ENCODE data around the gene PRUNE2. TPM values are rescaled to one million over a fixed set of nuclear protein-coding genes. Genes with fewer than 3 reads are reported as not detected.
"Not testable (repeated sequence)": the region's sequence is repeated elsewhere in the genome, so short reads cannot be mapped to it uniquely, and the experiment has no call there.

The PRUNE2 gene
- total RNA-seq, 1 donor from 2014 or later, result 1.3 TPM

DNA sequence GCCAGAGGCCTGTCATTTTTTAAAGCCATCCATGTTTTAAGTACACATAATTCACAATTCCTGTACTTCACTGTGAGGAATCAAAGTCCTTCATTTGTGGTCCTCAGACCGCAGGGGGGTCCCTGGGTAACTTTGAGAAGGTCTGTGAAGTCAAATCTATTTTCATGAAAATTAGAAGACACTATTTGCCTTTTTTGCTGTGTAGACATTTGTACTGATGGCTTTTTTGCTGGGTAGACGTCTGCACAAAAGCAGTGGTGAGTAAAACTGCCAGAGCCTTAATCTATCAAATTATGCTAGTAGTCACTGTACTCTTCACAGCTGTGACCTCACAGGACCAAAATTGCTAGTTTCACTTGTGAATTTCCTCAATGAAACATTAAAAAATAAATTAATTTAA is 25.7 kb downstream of the PRUNE2 start:
- intact Hi-C loops (cut with DNase I), result no loop called here
- DNase-seq (no peak), ATAC-seq (ENCODE audit: poor library complexity) (no peak)

GRCh38 chr9:76878933-76879332 is 27.0 kb downstream of the PRUNE2 start:
- DNase-seq, result no peak
- ATAC-seq (ENCODE audit: poor library complexity), result no peak
- intact Hi-C loops (cut with DNase I), result no loop called here

DNA sequence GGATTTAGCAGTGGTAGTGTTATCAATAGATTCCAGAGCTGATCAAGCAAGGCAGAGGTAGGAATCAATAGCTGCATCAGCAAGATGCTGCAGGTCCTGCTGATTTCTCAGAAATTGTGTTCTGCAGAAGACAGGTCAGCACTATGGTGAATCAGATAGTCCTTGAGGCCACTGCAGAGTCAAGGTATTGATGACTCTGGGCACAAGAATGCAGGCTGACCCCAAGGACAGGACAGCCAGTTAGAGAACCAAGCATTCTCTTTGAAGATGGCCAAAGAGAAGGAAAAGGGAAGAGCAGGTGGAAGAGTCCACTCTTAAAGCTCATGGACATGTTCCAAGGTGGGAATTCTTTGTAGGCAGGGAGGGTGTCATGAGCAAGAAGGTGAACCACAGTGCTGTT is 28.0 kb downstream of the PRUNE2 start:
- intact Hi-C loops (cut with DNase I), result no loop called here
- ATAC-seq (ENCODE audit: poor library complexity) (no peak), DNase-seq (no peak)

DNA sequence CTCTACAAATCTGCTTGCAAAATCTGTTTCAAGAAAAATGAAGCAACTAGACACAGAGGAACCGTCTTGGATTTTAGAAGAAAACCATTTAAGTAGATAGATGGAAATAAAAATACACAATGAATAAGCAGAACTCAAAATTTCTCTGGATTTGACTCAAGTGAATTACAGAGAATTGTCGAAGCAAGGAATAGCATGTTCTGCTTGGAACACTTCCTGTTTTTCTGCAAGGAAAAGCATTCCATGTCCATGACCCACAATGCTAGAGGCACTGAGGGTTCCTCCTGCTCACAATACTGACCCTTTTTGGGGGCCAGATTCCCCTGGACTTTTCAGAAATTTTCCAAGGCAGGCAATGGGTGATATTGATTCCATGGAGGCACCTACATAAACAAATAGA is 29.8 kb downstream of the PRUNE2 start:
- no peak for DNase-seq
- no peak for ATAC-seq (ENCODE audit: poor library complexity)
- intact Hi-C loops (cut with DNase I), result no loop called here

- intact Hi-C loops (cut with DNase I), result no loop called here
- DNase-seq, result no peak
Observed at GRCh38 chr9:76873821-76874220, 32.1 kb downstream of the PRUNE2 start.

DNA sequence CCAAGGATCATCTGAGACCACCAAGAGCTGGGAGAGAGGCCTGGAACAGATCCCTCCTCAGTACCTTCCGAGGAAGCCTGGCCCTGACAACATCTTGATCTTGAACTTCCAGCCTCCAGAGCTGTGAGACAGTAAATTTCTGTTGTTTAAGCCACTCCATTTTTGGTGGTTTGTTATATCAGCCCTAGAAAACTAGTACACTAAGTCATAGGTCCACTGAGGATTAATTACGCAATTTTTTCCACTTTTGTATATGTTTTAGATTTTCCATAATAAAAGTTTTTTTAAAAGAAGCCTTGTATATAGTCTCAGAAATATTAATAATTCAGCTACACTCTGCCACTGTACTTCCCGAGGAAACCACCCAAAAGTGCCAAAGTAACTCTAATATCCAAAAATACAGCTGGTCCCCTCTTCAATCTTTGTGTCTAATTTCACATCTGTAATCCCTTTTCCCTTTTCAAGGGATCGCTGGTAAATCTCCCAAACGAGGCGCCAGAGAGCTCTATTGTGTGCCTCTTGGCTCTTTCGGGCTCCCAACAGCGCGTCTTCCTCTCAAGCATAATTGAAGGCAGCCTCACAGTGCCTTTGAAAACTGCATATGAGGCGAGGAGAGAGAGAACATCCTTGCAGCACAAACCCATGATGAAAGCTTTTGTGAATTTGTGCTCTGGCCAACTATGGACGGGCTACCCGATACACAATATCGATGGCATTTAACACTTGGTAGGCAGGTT is 32.7 kb downstream of the PRUNE2 start:
- no peak for DNase-seq
- peak; percentile 39 for ATAC-seq (ENCODE audit: poor library complexity)

More at GRCh38 chr9:76873821-76874220, 32.1 kb downstream of the PRUNE2 start:
- no peak for ATAC-seq (ENCODE audit: poor library complexity)

GRCh38 chr9:76868897-76869296 is 37.0 kb downstream of the PRUNE2 start:
- ATAC-seq (ENCODE audit: poor library complexity) (no peak), DNase-seq (no peak)
- intact Hi-C loops (cut with DNase I), result no loop called here

More for the DNA sequence above, 32.7 kb downstream of the PRUNE2 start:
- intact Hi-C loops (cut with DNase I), result no loop called here

DNA sequence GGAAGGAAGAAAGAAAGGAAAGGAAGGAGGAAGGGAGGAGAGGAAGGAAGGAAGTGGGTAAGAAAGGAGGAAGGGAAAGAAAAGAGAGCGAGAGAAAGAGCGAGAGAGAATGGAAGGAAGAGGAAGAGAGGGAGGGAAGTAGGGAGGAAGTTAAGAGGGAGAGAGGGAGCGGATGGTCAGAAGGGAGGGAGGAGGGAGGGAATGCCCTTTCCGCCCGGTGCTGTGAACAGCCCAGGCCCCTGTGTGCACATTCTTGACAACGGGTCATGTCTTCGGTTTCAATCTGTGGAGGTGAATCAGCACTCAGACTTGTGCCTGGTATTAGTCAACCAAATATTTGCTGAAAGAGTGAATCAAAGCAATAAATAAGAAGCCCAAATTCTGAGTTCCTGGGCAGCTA is 39.2 kb downstream of the PRUNE2 start:
- DNase-seq, result no peak
- ATAC-seq (ENCODE audit: poor library complexity), result no peak
- intact Hi-C loops (cut with DNase I), result no loop called here

- no peak for DNase-seq
- ATAC-seq (ENCODE audit: poor library complexity), result no peak
- intact Hi-C loops (cut with DNase I), result no loop called here
Observed at GRCh38 chr9:76863832-76864231, 42.1 kb downstream of the PRUNE2 start.

GRCh38 chr9:76859860-76860259 is 46.1 kb downstream of the PRUNE2 start:
- no peak for ATAC-seq (ENCODE audit: poor library complexity)
- no peak for DNase-seq
- intact Hi-C loops (cut with DNase I), result no loop called here

GRCh38 chr9:76858248-76858647 is 47.7 kb downstream of the PRUNE2 start:
- intact Hi-C loops (cut with DNase I); ATAC-seq (ENCODE audit: poor library complexity); DNase-seq: not testable (repeated sequence)

DNA sequence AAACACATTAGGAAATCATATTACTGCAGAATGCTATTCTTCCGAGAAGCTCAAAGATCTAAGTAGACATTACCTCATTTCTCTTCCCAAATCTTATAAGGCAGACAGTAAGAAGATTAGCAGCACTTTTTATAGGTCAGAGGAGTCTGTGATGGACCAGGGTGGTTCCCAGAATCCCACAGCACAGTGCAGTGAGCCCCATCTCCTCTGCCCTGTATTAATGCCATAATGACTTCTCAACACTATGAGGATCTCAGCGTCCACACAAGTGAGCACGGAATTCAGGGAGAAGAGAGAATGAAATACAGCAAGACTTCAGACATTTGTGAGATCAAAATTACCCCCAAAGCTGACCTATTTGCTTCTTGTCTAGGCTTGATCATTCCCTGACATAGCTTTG is 49.9 kb downstream of the PRUNE2 start:
- intact Hi-C loops (cut with DNase I), result no loop called here
- no peak for ATAC-seq (ENCODE audit: poor library complexity)

GRCh38 chr9:76855015-76855414 is 50.9 kb downstream of the PRUNE2 start:
- intact Hi-C loops (cut with DNase I), result no loop called here
- no peak for DNase-seq
- no peak for ATAC-seq (ENCODE audit: poor library complexity)

More for the DNA sequence above, 49.9 kb downstream of the PRUNE2 start:
- DNase-seq, result no peak

DNA sequence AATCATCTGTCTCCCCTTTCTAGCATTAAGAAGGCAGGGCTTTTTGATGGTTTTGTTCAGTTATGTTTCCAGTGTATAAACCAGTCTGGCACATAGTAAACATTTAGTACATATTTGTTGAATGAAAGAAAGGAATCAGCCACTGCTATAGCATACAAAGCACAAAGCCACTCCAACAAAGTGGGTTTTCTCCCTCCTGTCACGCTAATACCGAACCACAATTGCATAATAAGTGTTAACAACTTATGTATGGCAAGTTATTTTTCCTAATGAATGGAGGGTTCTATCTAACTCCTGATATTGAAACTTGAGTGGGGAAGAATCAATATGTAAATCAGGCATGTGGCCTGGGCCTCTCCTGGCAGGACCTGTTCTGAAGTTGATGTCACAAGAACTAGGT is 53.9 kb downstream of the PRUNE2 start:
- no peak for DNase-seq
- intact Hi-C loops (cut with DNase I), result no loop called here
- ATAC-seq (ENCODE audit: poor library complexity), result no peak

DNA sequence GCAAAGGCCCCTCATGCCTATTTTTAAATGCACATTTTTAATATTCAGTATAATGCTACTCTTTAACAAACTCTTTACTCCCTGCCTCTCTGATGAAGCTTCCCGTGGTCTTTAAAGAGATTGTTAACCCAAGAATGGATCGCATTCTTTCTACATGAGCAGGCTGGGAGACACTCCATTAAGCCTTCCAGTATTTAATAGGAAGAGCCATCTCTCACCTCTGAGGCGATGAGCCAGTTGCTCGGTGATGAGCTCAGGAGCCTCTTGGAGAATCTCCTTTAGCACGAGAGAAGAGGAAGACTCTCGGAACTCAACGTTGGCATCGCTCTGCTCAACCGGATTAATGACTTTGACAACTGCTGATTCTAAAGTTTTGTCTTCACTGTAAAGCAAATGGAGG is 59.6 kb downstream of the PRUNE2 start:
- ATAC-seq (ENCODE audit: poor library complexity) (no peak), DNase-seq (no peak)
- intact Hi-C loops (cut with DNase I), result no loop called here

DNA sequence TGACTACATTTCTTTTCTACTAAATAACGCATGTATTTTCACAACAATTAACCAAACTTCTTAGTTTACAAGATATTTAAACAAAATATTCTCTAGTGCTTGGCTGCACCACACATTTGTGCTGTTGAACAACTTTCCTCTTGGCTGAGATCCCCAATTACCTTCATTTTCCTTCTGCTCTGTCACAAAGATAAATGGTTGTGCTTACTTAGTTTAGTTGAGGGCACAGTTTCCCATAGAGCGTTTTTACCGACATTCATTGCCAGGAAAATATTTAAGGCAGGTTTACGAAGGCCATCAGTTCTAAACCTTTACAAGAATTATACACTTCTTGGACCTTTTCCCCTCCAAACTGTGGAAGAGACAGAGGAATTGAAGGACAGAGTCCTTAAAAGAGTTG is 60.7 kb downstream of the PRUNE2 start:
- intact Hi-C loops (cut with DNase I), result no loop called here
- ATAC-seq (ENCODE audit: poor library complexity) (no peak), DNase-seq (no peak)

- DNase-seq, result no peak
- ATAC-seq (ENCODE audit: poor library complexity), result peak; percentile 83
- intact Hi-C loops (cut with DNase I), result no loop called here
Observed at GRCh38 chr9:76835571-76836283, 70.2 kb downstream of the PRUNE2 start.

DNA sequence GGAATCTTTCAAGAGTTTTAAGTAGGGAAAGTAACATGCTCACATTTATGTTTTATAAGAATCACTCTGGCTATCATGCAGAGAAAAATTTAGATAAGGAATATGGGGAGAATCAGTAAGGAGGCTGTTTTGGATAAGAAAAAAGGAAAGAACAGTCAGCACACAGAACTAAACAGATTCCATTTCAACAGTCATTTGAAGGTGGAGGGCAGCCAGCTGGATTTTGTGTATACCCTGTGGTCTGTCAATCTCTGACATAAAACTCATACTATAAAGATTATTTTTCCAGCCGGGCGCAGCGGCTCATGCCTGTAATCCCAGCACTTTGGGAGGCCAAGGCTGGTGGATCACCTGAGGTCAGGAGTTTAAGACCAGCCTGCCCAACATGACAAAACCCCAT is 77.5 kb downstream of the PRUNE2 start:
- intact Hi-C loops (cut with DNase I), result no loop called here
- DNase-seq (no peak), ATAC-seq (ENCODE audit: poor library complexity) (no peak)

DNA sequence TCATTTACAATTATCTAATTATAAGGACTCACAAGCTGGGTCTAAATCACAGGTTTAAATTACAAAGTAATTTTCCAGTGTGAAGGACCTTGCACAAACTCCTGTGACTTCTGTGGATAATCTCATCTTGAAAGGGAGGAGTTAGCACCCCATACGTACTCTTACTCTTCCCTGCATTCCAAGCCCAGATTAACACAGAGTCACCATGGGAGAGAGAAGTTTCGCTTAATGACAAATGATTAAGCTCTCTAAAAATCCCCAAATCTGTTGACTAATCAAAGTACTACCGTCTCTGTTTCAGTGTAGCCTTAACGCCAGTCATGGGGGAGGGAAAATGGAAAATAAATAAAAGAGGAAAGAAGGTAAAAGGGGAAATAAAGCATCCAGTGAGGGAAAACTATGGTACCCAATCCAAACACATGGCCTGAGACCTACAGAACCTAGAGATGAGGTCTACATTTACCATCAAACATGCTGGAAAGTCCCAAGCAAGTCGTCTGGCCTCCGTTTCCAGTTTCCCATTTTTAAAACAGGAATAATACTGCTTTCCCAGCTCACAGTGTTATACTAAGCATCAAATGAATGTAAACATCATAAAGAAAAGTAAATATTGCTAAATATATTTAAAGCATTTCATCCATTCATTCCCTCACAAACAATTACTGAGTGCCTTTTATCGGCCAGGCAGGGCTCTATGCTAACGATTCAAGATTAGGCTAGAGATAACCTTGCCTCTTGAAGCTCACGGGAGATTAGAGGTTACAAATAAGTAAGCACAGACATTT is 78.4 kb downstream of the PRUNE2 start:
- ATAC-seq (ENCODE audit: poor library complexity) (no peak), DNase-seq (no peak)
- intact Hi-C loops (cut with DNase I), result no loop called here

- DNase-seq (no peak), ATAC-seq (ENCODE audit: poor library complexity) (no peak)
- intact Hi-C loops (cut with DNase I), result no loop called here
Observed at GRCh38 chr9:76820431-76820830, 85.5 kb downstream of the PRUNE2 start.

Measured in Right ventricle myocardium superior (tissue), 1 donor.